Adrenal gland (tissue), 5 donors: Measurements from ENCODE around the gene YAF2.

ENCODE experiments used
- CTCF ChIP-seq, 6 experiments: fragments of 450-650 bp in 4 of 6; fragments of 200-600 bp in 2 of 6; sonication (generic) in 1 of 6; IDR thresholded peaks; 1 replicate in 5 of 6; 2 replicates in 1 of 6; pipeline versions ENCODE4 v1.5.1 to v1.8.0; 2016 to 2021; ENCODE audit warnings: antibody characterized with exemption in 6 of 6, mild to moderate bottlenecking in 2 of 6, moderate library complexity in 1 of 6
- POLR2A ChIP-seq, 2 donors: fragments of 450-650 bp; IDR thresholded peaks; one replicate each; pipeline ENCODE4 v1.6.1; 2017; ENCODE audit warnings: antibody characterized with exemption in 2 of 2, mild to moderate bottlenecking in 2 of 2, moderate library complexity in 1 of 2
- donor health status: DM: no; HTN: no; CAD: no.

DNA sequence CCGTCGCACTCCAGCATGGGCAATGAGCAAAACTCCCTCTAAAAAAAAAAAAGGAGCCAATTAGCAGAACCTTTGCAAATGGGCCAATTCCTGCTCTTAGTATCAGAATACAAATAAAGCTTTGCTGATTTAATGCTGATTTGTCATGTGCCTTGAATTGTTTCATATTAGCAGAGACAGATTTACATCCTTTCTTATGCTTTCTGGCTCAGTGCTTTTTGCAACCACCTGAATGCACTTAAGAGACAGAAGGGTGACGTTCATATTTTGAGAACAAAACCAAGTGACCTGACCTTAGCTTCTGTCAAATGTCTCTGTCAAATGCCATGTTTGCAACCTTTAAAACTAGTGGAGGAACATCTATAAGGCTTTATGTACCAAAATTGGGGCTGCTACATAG lies 43.8 kb upstream of the YAF2 start:
- TF ChIP-seq POLR2A (IDR thresholded peaks at IDR 0.05) (no peak), CTCF (IDR thresholded peaks at IDR 0.05) (no peak)
